Trophoblast cell (in vitro differentiated cells and primary cell): Measurements from ENCODE around the gene ATP9B.

Experiments
- DNase-seq, 2 donors: peaks; one replicate each; pipeline ENCODE4 v3.0.0-alpha.2; 2016
- H2AFZ ChIP-seq: 2 replicates; pipeline ENCODE4 v1.6.1; 2013; ENCODE audit warnings: low read length, moderate library complexity, mild to moderate bottlenecking; ENCODE audit not compliant: insufficient read depth, poor library complexity
- H2AK5ac ChIP-seq: 2 replicates; pipeline ENCODE4 v1.6.1; 2013; ENCODE audit warnings: mild to moderate bottlenecking, low read length
- H2BK120ac ChIP-seq: 2 replicates; pipeline ENCODE4 v1.6.1; 2013; ENCODE audit warnings: low read length, mild to moderate bottlenecking, moderate library complexity; ENCODE audit not compliant: insufficient read depth, poor library complexity
- H2BK12ac ChIP-seq: 2 replicates; pipeline ENCODE4 v1.6.1; 2013; ENCODE audit warnings: mild to moderate bottlenecking, low read length, moderate library complexity
- H2BK5ac ChIP-seq: 2 replicates; pipeline ENCODE4 v1.6.1; 2013; ENCODE audit warnings: low read length, low read depth, moderate library complexity, mild to moderate bottlenecking; ENCODE audit not compliant: poor library complexity
- H3K14ac ChIP-seq: 2 replicates; pipeline ENCODE4 v1.6.1; 2013; ENCODE audit warnings: mild to moderate bottlenecking, low read length
- H3K18ac ChIP-seq: 2 replicates; pipeline ENCODE4 v1.6.1; 2013; ENCODE audit warnings: mild to moderate bottlenecking, low read length
- H3K23ac ChIP-seq: 2 replicates; pipeline ENCODE4 v1.6.1; 2013; ENCODE audit warnings: low read length
- H3K27ac ChIP-seq: 2 replicates; pipeline ENCODE4 v1.5.1; 2013; ENCODE audit warnings: low read depth, mild to moderate bottlenecking, inconsistent platforms, low read length, moderate library complexity
- H3K27me3 ChIP-seq: 2 replicates; pipeline ENCODE4 v1.6.1; 2013; ENCODE audit warnings: inconsistent platforms, mild to moderate bottlenecking, low read length, moderate library complexity; ENCODE audit not compliant: insufficient read depth
- H3K36me3 ChIP-seq, 2 experiments: 1 replicate in 1 of 2; 2 replicates in 1 of 2; pipeline ENCODE4 v1.6.1; 2013; ENCODE audit warnings: low read length in 2 of 2, mild to moderate bottlenecking in 2 of 2, moderate library complexity in 1 of 2; ENCODE audit not compliant: insufficient read depth in 2 of 2, control insufficient read depth in 1 of 2
- H3K4ac ChIP-seq: 2 replicates; pipeline ENCODE4 v1.6.1; 2013; ENCODE audit warnings: low read depth, mild to moderate bottlenecking, low read length, moderate library complexity
- H3K4me1 ChIP-seq, 2 experiments: 1 replicate in 1 of 2; 2 replicates in 1 of 2; pipeline ENCODE4 v1.6.1; 2013; ENCODE audit warnings: low read length in 2 of 2, mild to moderate bottlenecking in 2 of 2, moderate library complexity in 1 of 2; ENCODE audit not compliant: insufficient read depth in 2 of 2, control insufficient read depth in 1 of 2
- H3K4me2 ChIP-seq: 2 replicates; pipeline ENCODE4 v1.6.1; 2013; ENCODE audit warnings: inconsistent platforms, mild to moderate bottlenecking, low read length, moderate library complexity
- H3K4me3 ChIP-seq: 2 replicates; pipeline ENCODE4 v1.5.1; 2013; ENCODE audit warnings: mild to moderate bottlenecking, low read depth, low read length, inconsistent platforms
- H3K79me1 ChIP-seq: one replicate; pipeline ENCODE4 v1.6.1; 2013; ENCODE audit warnings: low read length
- H3K79me2 ChIP-seq: 2 replicates; pipeline ENCODE4 v1.6.1; 2013; ENCODE audit warnings: low read length, mild to moderate bottlenecking; ENCODE audit not compliant: control insufficient read depth, insufficient read depth, poor library complexity
- H3K9ac ChIP-seq: 2 replicates; pipeline ENCODE4 v1.6.1; 2013; ENCODE audit warnings: mild to moderate bottlenecking, low read length
- H3K9me3 ChIP-seq: 2 replicates; pipeline ENCODE4 v1.6.1; 2013; ENCODE audit warnings: low read depth, mild to moderate bottlenecking, control low read depth, inconsistent platforms, low read length; ENCODE audit not compliant: insufficient read depth
- H4K12ac ChIP-seq: 2 replicates; pipeline ENCODE4 v1.6.1; 2013; ENCODE audit warnings: low read depth, mild to moderate bottlenecking, low read length, moderate library complexity
- H4K8ac ChIP-seq: 2 replicates; pipeline ENCODE4 v1.6.1; 2013; ENCODE audit warnings: low read depth, mild to moderate bottlenecking, low read length, moderate library complexity
- H4K91ac ChIP-seq: one replicate; pipeline ENCODE4 v1.6.1; 2013; ENCODE audit warnings: low read depth, mild to moderate bottlenecking, low read length, moderate library complexity
- WGBS: extraction: QIAGEN DNeasy Blood & Tissue Kit; methylation state at CpG from one replicate; pipeline ENCODE4 v1.1.7; 2013; ENCODE audit warnings: missing lambda C conversion rate; ENCODE audit not compliant: insufficient read length, insufficient coverage; ENCODE audit errors: extremely low coverage; 5-methylcytosine and 5-hydroxymethylcytosine counted together

Gene ATP9B

GRCh38 chr18:79416022-79416676 lies 347.0 kb downstream of the ATP9B start:
- Histone ChIP-seq H3K27me3 (no peaks in the 10 kb centered on the region), H3K4me3 (no peak overlapping the region), H3K9me3 (peaks cover 3% of the 10 kb centered on the region), H3K23ac (no peak overlapping the region), H3K36me3 (peaks cover 0 to 3% of the 10 kb centered on the region in 2 experiments), H3K4ac (no peak overlapping the region), H4K91ac (no peak overlapping the region), H3K79me1 (no peaks in the 10 kb centered on the region), H2BK5ac (no peak overlapping the region), H2AK5ac (no peak overlapping the region), H3K4me2 (no peak overlapping the region), H3K18ac (no peak overlapping the region), H3K14ac (no peak overlapping the region), H2AFZ (no peak overlapping the region), H4K8ac (no peak overlapping the region), H2BK120ac (no peak overlapping the region), H3K27ac (no peak overlapping the region), H2BK12ac (no peak overlapping the region), H3K4me1 (peaks cover 9 to 10% of the 10 kb centered on the region in 2 experiments), H3K79me2 (no peaks in the 10 kb centered on the region), H3K9ac (no peak overlapping the region), H4K12ac (no peak overlapping the region)
- no CpG with 5 or more reads among the region's 24 CpGs for WGBS
- no peak for DNase-seq

- Histone ChIP-seq H4K12ac (no peak overlapping the region), H3K4ac (no peak overlapping the region), H3K4me1 (peaks cover 9 to 10% of the 10 kb centered on the region in 2 experiments), H3K79me2 (no peaks in the 10 kb centered on the region), H3K23ac (no peak overlapping the region), H3K79me1 (no peaks in the 10 kb centered on the region), H3K4me2 (no peak overlapping the region), H2BK120ac (no peak overlapping the region), H3K4me3 (no peak overlapping the region), H3K14ac (no peak overlapping the region), H3K9me3 (peaks cover 3% of the 10 kb centered on the region), H4K8ac (no peak overlapping the region), H3K36me3 (peaks cover 0 to 2% of the 10 kb centered on the region in 2 experiments), H2BK5ac (no peak overlapping the region), H3K9ac (no peak overlapping the region), H4K91ac (no peak overlapping the region), H3K27me3 (no peaks in the 10 kb centered on the region), H3K18ac (no peak overlapping the region), H3K27ac (no peak overlapping the region), H2BK12ac (no peak overlapping the region), H2AK5ac (no peak overlapping the region), H2AFZ (no peak overlapping the region)
- DNase-seq, result no peak
- WGBS, result no CpG with 5 or more reads among the region's 12 CpGs
Measured at GRCh38 chr18:79416677-79417052, 347.5 kb downstream of the ATP9B start.

- Histone ChIP-seq H3K9ac (no peak overlapping the region), H3K18ac (no peak overlapping the region), H3K36me3 (no peaks in the 10 kb centered on the region), H3K27ac (no peak overlapping the region), H2BK120ac (no peak overlapping the region), H3K4me2 (no peak overlapping the region), H2BK12ac (no peak overlapping the region), H2BK5ac (no peak overlapping the region), H4K8ac (no peak overlapping the region), H3K14ac (no peak overlapping the region), H3K27me3 (no peaks in the 10 kb centered on the region), H3K4me1 (peaks cover 8 to 10% of the 10 kb centered on the region in 2 experiments), H3K23ac (no peak overlapping the region), H3K9me3 (peaks cover 3% of the 10 kb centered on the region), H4K91ac (no peak overlapping the region), H3K4ac (no peak overlapping the region), H3K4me3 (no peak overlapping the region), H3K79me1 (no peaks in the 10 kb centered on the region), H2AK5ac (no peak overlapping the region), H3K79me2 (no peaks in the 10 kb centered on the region), H2AFZ (no peak overlapping the region), H4K12ac (no peak overlapping the region)
- no peak for DNase-seq
- WGBS, result no CpG with 5 or more reads among the region's 19 CpGs
Measured at GRCh38 chr18:79418236-79418635, 349.0 kb downstream of the ATP9B start.

GRCh38 chr18:79418642-79419041 lies 349.4 kb downstream of the ATP9B start:
- Histone ChIP-seq H2AK5ac (no peak overlapping the region), H3K18ac (no peak overlapping the region), H3K4me2 (no peak overlapping the region), H3K4me3 (no peak overlapping the region), H3K9me3 (peaks cover 3% of the 10 kb centered on the region), H3K79me2 (no peaks in the 10 kb centered on the region), H4K12ac (no peak overlapping the region), H2BK120ac (no peak overlapping the region), H3K27ac (no peak overlapping the region), H4K91ac (no peak overlapping the region), H3K36me3 (no peaks in the 10 kb centered on the region), H4K8ac (no peak overlapping the region), H3K4ac (no peak overlapping the region), H2AFZ (no peak overlapping the region), H3K23ac (no peak overlapping the region), H3K79me1 (no peaks in the 10 kb centered on the region), H2BK5ac (no peak overlapping the region), H3K27me3 (no peaks in the 10 kb centered on the region), H3K9ac (no peak overlapping the region), H3K14ac (no peak overlapping the region), H3K4me1 (peaks cover 4 to 7% of the 10 kb centered on the region in 2 experiments), H2BK12ac (no peak overlapping the region)
- DNase-seq, result no peak
- WGBS, result no CpG with 5 or more reads among the region's 11 CpGs
